WTC11 (cell line): ENCODE measurements around the gene DNALI1.

ENCODE experiments used
- ERG ChIP-seq: fragments of 250-450 bp; sonication (Bioruptor Pico); IDR thresholded peaks from 2 replicates; pipeline ENCODE4 v1.8.0; 2021; ENCODE audit warnings: mild to moderate bottlenecking
- ZNF121 ChIP-seq: sonication (generic); formaldehyde crosslinking; IDR thresholded peaks from 2 replicates; pipeline ENCODE4 v1.8.0; 2023; ENCODE audit warnings: missing genetic modification reagents
- ZNF532 ChIP-seq: fragments of 250-450 bp; sonication (Bioruptor Pico); IDR thresholded peaks from 2 replicates; pipeline ENCODE4 v1.9.0; 2021; ENCODE audit warnings: mild to moderate bottlenecking, borderline replicate concordance

- TF ChIP-seq ZNF121 (CRISPR knock-in tag) (no peak), ERG (no peak), ZNF532 (CRISPR knock-in tag) (no peak)
These were observed 8.2 kb downstream of the DNALI1 start for GRCh38 chr1:37564892-37565291.
